Measurements from ENCODE around the gene TUBGCP3. TPM values are rescaled to one million over a fixed set of nuclear protein-coding genes. Genes with fewer than 3 reads are reported as not detected.

The TUBGCP3 gene
- total and polyA plus RNA-seq, 5 donors, result 9.4 to 21.9 (median 18.6) TPM

- Histone ChIP-seq H3K27me3 (ENCODE audit: control insufficient read depth, insufficient read depth) (no peaks in the 10 kb centered on the region), H3K4me3 (ENCODE audit: low read length) (no peak overlapping the region), H3K9me3 (ENCODE audit: control insufficient read depth, low read length) (no peaks in the 10 kb centered on the region), H3K4me1 (ENCODE audit: control insufficient read depth, insufficient read depth, low read length) (no peaks in the 10 kb centered on the region), H3K27ac (ENCODE audit: low read length) (no peak overlapping the region)
- no peak for ATAC-seq
- intact Hi-C loops (cut with DNase I), result no loop called here
- WGBS, result 91% methylated on average over 3 of the region's 3 CpGs
- no peak for DNase-seq
Measured at GRCh38 chr13:112521073-112521685, 66.8 kb downstream of the TUBGCP3 start.

- no peaks in the 10 kb centered on the region for H3K27me3 ChIP-seq (ENCODE audit: control insufficient read depth, insufficient read depth)
- no peak overlapping the region for H3K4me3 ChIP-seq (ENCODE audit: low read length)
- H3K4me1 ChIP-seq (ENCODE audit: control insufficient read depth, insufficient read depth, low read length), result no peaks in the 10 kb centered on the region
- no peaks in the 10 kb centered on the region for H3K9me3 ChIP-seq (ENCODE audit: control insufficient read depth, low read length)
- no peak for ATAC-seq
- intact Hi-C loops (cut with DNase I), result no loop called here
- H3K27ac ChIP-seq (ENCODE audit: low read length), result no peak overlapping the region
- WGBS, result 95% methylated on average over 20 of the region's 20 CpGs
- no peak for DNase-seq
Measured at GRCh38 chr13:112519517-112520060, 68.4 kb downstream of the TUBGCP3 start.

GRCh38 chr13:112516218-112516617 lies 71.7 kb downstream of the TUBGCP3 start:
- Histone ChIP-seq H3K9me3 (ENCODE audit: control insufficient read depth, low read length) (no peaks in the 10 kb centered on the region), H3K27ac (ENCODE audit: low read length) (no peak overlapping the region), H3K27me3 (ENCODE audit: control insufficient read depth, insufficient read depth) (no peaks in the 10 kb centered on the region), H3K4me1 (ENCODE audit: control insufficient read depth, insufficient read depth, low read length) (no peaks in the 10 kb centered on the region), H3K4me3 (ENCODE audit: low read length) (no peak overlapping the region)
- ATAC-seq, result no peak
- DNase-seq, result no peak
- intact Hi-C loops (cut with DNase I), result no loop called here
- 96% methylated on average over 13 of the region's 13 CpGs for WGBS

- Histone ChIP-seq H3K9me3 (ENCODE audit: control insufficient read depth, low read length) (no peaks in the 10 kb centered on the region), H3K27ac (ENCODE audit: low read length) (no peak overlapping the region), H3K27me3 (ENCODE audit: control insufficient read depth, insufficient read depth) (no peaks in the 10 kb centered on the region), H3K4me1 (ENCODE audit: control insufficient read depth, insufficient read depth, low read length) (no peaks in the 10 kb centered on the region), H3K4me3 (ENCODE audit: low read length) (no peak overlapping the region)
- ATAC-seq (no peak), DNase-seq (no peak)
- WGBS, result 77% methylated on average over 6 of the region's 6 CpGs
- intact Hi-C loops (cut with DNase I), result no loop called here
Measured at GRCh38 chr13:112513761-112514160, 74.2 kb downstream of the TUBGCP3 start.

- no peak for DNase-seq
- intact Hi-C loops (cut with DNase I), result no loop called here
- Histone ChIP-seq H3K27ac (ENCODE audit: low read length) (no peak overlapping the region), H3K27me3 (ENCODE audit: control insufficient read depth, insufficient read depth) (no peaks in the 10 kb centered on the region), H3K4me3 (ENCODE audit: low read length) (no peak overlapping the region), H3K9me3 (ENCODE audit: control insufficient read depth, low read length) (no peaks in the 10 kb centered on the region), H3K4me1 (ENCODE audit: control insufficient read depth, insufficient read depth, low read length) (no peaks in the 10 kb centered on the region)
- 92% methylated on average over 10 of the region's 10 CpGs for WGBS
- no peak for ATAC-seq
Measured at GRCh38 chr13:112510987-112511685, 76.8 kb downstream of the TUBGCP3 start.

GRCh38 chr13:112510002-112510780 lies 77.8 kb downstream of the TUBGCP3 start:
- Histone ChIP-seq H3K27ac (ENCODE audit: low read length) (no peak overlapping the region), H3K4me3 (ENCODE audit: low read length) (no peak overlapping the region), H3K27me3 (ENCODE audit: control insufficient read depth, insufficient read depth) (no peaks in the 10 kb centered on the region), H3K4me1 (ENCODE audit: control insufficient read depth, insufficient read depth, low read length) (no peaks in the 10 kb centered on the region), H3K9me3 (ENCODE audit: control insufficient read depth, low read length) (no peaks in the 10 kb centered on the region)
- DNase-seq (no peak), ATAC-seq (peak; percentile 69 to 77)
- 61% methylated on average over 15 of the region's 15 CpGs for WGBS
- intact Hi-C loops (cut with DNase I), result no loop called here

- H3K4me1 ChIP-seq (ENCODE audit: control insufficient read depth, insufficient read depth, low read length), result no peaks in the 10 kb centered on the region
- DNase-seq, result no peak
- 78% methylated on average over 6 of the region's 6 CpGs for WGBS
- no peaks in the 10 kb centered on the region for H3K27me3 ChIP-seq (ENCODE audit: control insufficient read depth, insufficient read depth)
- no peak overlapping the region for H3K27ac ChIP-seq (ENCODE audit: low read length)
- no peaks in the 10 kb centered on the region for H3K9me3 ChIP-seq (ENCODE audit: control insufficient read depth, low read length)
- H3K4me3 ChIP-seq (ENCODE audit: low read length), result no peak overlapping the region
- ATAC-seq, result no peak
- intact Hi-C loops (cut with DNase I), result no loop called here
Measured at GRCh38 chr13:112509190-112509589, 78.8 kb downstream of the TUBGCP3 start.

GRCh38 chr13:112506046-112506445 lies 81.9 kb downstream of the TUBGCP3 start:
- intact Hi-C loops (cut with DNase I), result no loop called here
- DNase-seq (no peak), ATAC-seq (no peak)
- WGBS, result 92% methylated on average over 8 of the region's 8 CpGs
- H3K27ac ChIP-seq (ENCODE audit: low read length), result no peak overlapping the region
- H3K4me1 ChIP-seq (ENCODE audit: control insufficient read depth, insufficient read depth, low read length), result no peaks in the 10 kb centered on the region
- no peaks in the 10 kb centered on the region for H3K9me3 ChIP-seq (ENCODE audit: control insufficient read depth, low read length)
- H3K27me3 ChIP-seq (ENCODE audit: control insufficient read depth, insufficient read depth), result no peaks in the 10 kb centered on the region
- no peak overlapping the region for H3K4me3 ChIP-seq (ENCODE audit: low read length)

GRCh38 chr13:112496166-112496565 lies 91.8 kb downstream of the TUBGCP3 start:
- DNase-seq, result no peak
- WGBS, result 89% methylated on average over 7 of the region's 7 CpGs
- Histone ChIP-seq H3K9me3 (ENCODE audit: control insufficient read depth, low read length) (no peaks in the 10 kb centered on the region), H3K27me3 (ENCODE audit: control insufficient read depth, insufficient read depth) (no peaks in the 10 kb centered on the region), H3K4me1 (ENCODE audit: control insufficient read depth, insufficient read depth, low read length) (no peaks in the 10 kb centered on the region), H3K27ac (ENCODE audit: low read length) (no peak overlapping the region), H3K4me3 (ENCODE audit: low read length) (no peak overlapping the region)
- intact Hi-C loops (cut with DNase I), result no loop called here
- no peak for ATAC-seq

GRCh38 chr13:112495465-112495864 lies 92.5 kb downstream of the TUBGCP3 start:
- 87% methylated on average over 2 of the region's 2 CpGs for whole genome bisulfite sequencing

GRCh38 chr13:112489199-112489598 lies 98.8 kb downstream of the TUBGCP3 start:
- H3K9me3 ChIP-seq (ENCODE audit: control insufficient read depth, low read length), result no peaks in the 10 kb centered on the region
- H3K27me3 ChIP-seq (ENCODE audit: control insufficient read depth, insufficient read depth), result no peaks in the 10 kb centered on the region
- intact Hi-C loops (cut with DNase I), result no loop called here
- ATAC-seq (peak in 1 of 2 donors; percentile 41), DNase-seq (peak in 1 of 3 donors; percentile 56)
- H3K4me3 ChIP-seq (ENCODE audit: low read length), result no peak overlapping the region
- H3K4me1 ChIP-seq (ENCODE audit: control insufficient read depth, insufficient read depth, low read length), result no peaks in the 10 kb centered on the region
- WGBS, result 98% methylated on average over 6 of the region's 6 CpGs
- H3K27ac ChIP-seq (ENCODE audit: low read length), result no peak overlapping the region

More at GRCh38 chr13:112495465-112495864, 92.5 kb downstream of the TUBGCP3 start:
- DNase-seq, result no peak
- H3K27ac ChIP-seq (ENCODE audit: low read length), result no peak overlapping the region
- no peak for ATAC-seq
- no peaks in the 10 kb centered on the region for H3K9me3 ChIP-seq (ENCODE audit: control insufficient read depth, low read length)
- no peaks in the 10 kb centered on the region for H3K4me1 ChIP-seq (ENCODE audit: control insufficient read depth, insufficient read depth, low read length)
- no peak overlapping the region for H3K4me3 ChIP-seq (ENCODE audit: low read length)
- intact Hi-C loops (cut with DNase I), result no loop called here
- no peaks in the 10 kb centered on the region for H3K27me3 ChIP-seq (ENCODE audit: control insufficient read depth, insufficient read depth)
